ENCODE data around the gene PTEN. TPM values are rescaled to one million over a fixed set of nuclear protein-coding genes. Genes with fewer than 3 reads are reported as not detected.

PTEN gene
- total and polyA plus RNA-seq, 2 experiments from 2014 or later: 20.8 to 64.0 TPM

- DNase-seq (ENCODE audit: low spot score) (no peak), ATAC-seq (no peak)
- Mint-ChIP-seq H3K9me3 (peaks cover 18% of the 10 kb centered on the region; the same call in 2 of the 3 replicates), H3K36me3 (ENCODE audit: low read depth) (peaks cover 43% of the 10 kb centered on the region; the same call in 2 of the 3 replicates), H3K4me3 (no peak overlapping the region), H3K27me3 (ENCODE audit: insufficient read depth, low read depth, poor library complexity) (no peaks in the 10 kb centered on the region), H3K4me1 (no peaks in the 10 kb centered on the region), H3K27ac (no peak overlapping the region)
- Histone ChIP-seq H2AFZ (no peak overlapping the region), H3K4me1 (ENCODE audit: insufficient read depth) (no peaks in the 10 kb centered on the region), H3K4me3 (no peak overlapping the region), H3K79me2 (replicated peaks; ENCODE audit: insufficient read depth) (peaks cover 100% of the 10 kb centered on the region), H3F3A (replicated peaks; ENCODE audit: low read depth) (no peaks in the 10 kb centered on the region), H3K27ac (ENCODE audit: low read depth) (0 out of 2 replicates have a peak overlapping the region, but pooled peaks have one; percentile 7), H3K4me2 (no peak overlapping the region), H3K9me2 (ENCODE audit: insufficient read depth) (no peaks in the 10 kb centered on the region), H3K27me3 (ENCODE audit: insufficient read depth) (no peaks in the 10 kb centered on the region), H4K20me1 (replicated peaks; ENCODE audit: insufficient read depth) (peaks cover 20% of the 10 kb centered on the region), H3K36me3 (ENCODE audit: insufficient read depth) (no peaks in the 10 kb centered on the region)
- TF ChIP-seq STAT1 (IDR thresholded peaks at IDR 0.05; ENCODE audit: unreplicated experiment) (no peak), CTCF (conservative IDR thresholded peaks at IDR 0.05; ENCODE audit: low read depth in 2 of 2) (no peak), ZNF114 (CRISPR knock-in tag; IDR thresholded peaks at IDR 0.05) (no peak), JUNB (IDR thresholded peaks at IDR 0.05; ENCODE audit: unreplicated experiment) (no peak), ZNF462 (CRISPR knock-in tag; IDR thresholded peaks at IDR 0.05) (no peak)
These were observed 32.0 kb downstream of the PTEN start for GRCh38 chr10:87895430-87895829.

All from GM23338 (cell line).